Naive B cell (primary cell): Measurements from ENCODE around the gene CLEC19A. TPM values are rescaled to one million over a fixed set of nuclear protein-coding genes. Genes with fewer than 3 reads are reported as not detected.
"Not testable (repeated sequence)": the region's sequence is repeated elsewhere in the genome, so short reads cannot be mapped to it uniquely, and the experiment has no call there.

Experiments
- ATAC-seq, 2 donors: fragments of 150-1000 bp; cut with Tn5 transposase; 2 replicates each; pipeline ENCODE4 v1.10.0; 2021; ENCODE audit warnings: low read depth in 2 of 2, mild to moderate bottlenecking in 2 of 2, moderate library complexity in 2 of 2
- DNase-seq: peaks from one replicate; pipeline ENCODE4 v3.0.0; 2022
- H3K27ac Mint-ChIP-seq, 6 donors: one replicate each; pipeline ENCODE4 v1.8.0; 2020 to 2022; ENCODE audit warnings: mild to moderate bottlenecking in 6 of 6, mixed read lengths in 6 of 6, moderate library complexity in 5 of 6, inconsistent platforms in 2 of 6
- H3K27me3 Mint-ChIP-seq, 3 donors: one replicate each; pipeline ENCODE4 v1.8.0; 2021 to 2022; ENCODE audit warnings: mixed read lengths in 3 of 3, mild to moderate bottlenecking in 1 of 3
- H3K36me3 Mint-ChIP-seq, 2 donors: one replicate each; pipeline ENCODE4 v1.8.0; 2020 to 2022; ENCODE audit warnings: mixed read lengths in 2 of 2, inconsistent platforms in 1 of 2, mild to moderate bottlenecking in 1 of 2
- H3K4me1 Mint-ChIP-seq, 3 donors: one replicate each; pipeline ENCODE4 v1.8.0; 2020 to 2022; ENCODE audit warnings: mixed read lengths in 3 of 3, inconsistent platforms in 1 of 3, mild to moderate bottlenecking in 1 of 3, moderate library complexity in 1 of 3
- H3K4me3 Mint-ChIP-seq, 8 donors: one replicate each; pipeline ENCODE4 v1.8.0; 2020 to 2022; ENCODE audit warnings: mild to moderate bottlenecking in 8 of 8, mixed read lengths in 8 of 8, moderate library complexity in 8 of 8, inconsistent platforms in 2 of 8
- H3K9me3 Mint-ChIP-seq, 7 donors: one replicate each; pipeline ENCODE4 v1.8.0; 2020 to 2022; ENCODE audit warnings: mixed read lengths in 7 of 7, mild to moderate bottlenecking in 5 of 7, inconsistent platforms in 2 of 7, moderate library complexity in 1 of 7
- polyA plus RNA-seq, 6 donors: library from polyadenylated mRNA; unstranded; fragments of 300-500 nt; fragmentation: Illumina TruSeq; gene quantifications; one replicate each; pipeline ENCODE4 v1.2.3, GENCODE V29; 2021; ENCODE audit warnings: low read depth in 6 of 6

The CLEC19A gene
- polyA plus RNA-seq, 6 donors from 2014 or later, result not detected

DNA sequence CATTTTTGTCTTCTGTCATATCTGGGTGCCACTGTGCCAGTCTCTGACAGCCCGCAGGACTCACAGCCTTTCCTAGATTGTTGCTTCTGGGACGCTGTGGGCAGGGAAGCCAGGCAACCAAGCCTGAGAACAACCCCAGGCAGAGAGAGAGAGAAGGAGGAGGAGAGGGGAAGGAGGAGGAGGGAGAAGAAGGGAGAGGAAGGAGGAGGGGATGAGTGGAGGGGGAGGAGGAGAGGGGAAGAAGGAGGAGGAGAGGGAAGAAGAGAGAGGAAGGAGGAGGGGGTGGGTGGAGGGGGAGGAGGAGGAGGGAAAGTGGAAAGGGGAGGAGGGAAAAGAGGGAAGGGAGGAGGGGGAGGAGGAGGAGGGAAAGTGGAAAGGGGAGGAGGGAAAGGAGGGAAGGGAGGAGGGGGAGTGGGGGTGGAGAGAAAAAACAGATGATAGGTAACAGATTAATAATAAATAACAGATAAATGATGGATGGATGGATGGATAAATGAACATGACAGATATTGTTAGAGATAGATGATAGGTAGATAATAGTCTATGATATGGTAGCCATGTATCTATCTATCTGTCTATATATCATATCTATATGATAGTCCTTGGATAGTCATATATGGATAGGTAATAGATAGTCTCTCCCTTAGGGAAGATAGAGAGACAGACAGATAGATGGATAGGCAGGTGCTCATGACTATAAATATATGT lies 29.3 kb downstream of the CLEC19A start:
- H3K36me3 Mint-ChIP-seq, result no peaks in the 10 kb centered on the region
- ATAC-seq (no peak), DNase-seq (no peak)
- H3K4me3 Mint-ChIP-seq, result no peak overlapping the region
- H3K27ac Mint-ChIP-seq, result no peak overlapping the region
- peaks cover 0 to 2% (median 0%) of the 10 kb centered on the region in 7 donors for H3K9me3 Mint-ChIP-seq
- H3K4me1 Mint-ChIP-seq, result no peaks in the 10 kb centered on the region
- H3K27me3 Mint-ChIP-seq, result peaks cover 0 to 5% (median 0%) of the 10 kb centered on the region in 3 donors

DNA sequence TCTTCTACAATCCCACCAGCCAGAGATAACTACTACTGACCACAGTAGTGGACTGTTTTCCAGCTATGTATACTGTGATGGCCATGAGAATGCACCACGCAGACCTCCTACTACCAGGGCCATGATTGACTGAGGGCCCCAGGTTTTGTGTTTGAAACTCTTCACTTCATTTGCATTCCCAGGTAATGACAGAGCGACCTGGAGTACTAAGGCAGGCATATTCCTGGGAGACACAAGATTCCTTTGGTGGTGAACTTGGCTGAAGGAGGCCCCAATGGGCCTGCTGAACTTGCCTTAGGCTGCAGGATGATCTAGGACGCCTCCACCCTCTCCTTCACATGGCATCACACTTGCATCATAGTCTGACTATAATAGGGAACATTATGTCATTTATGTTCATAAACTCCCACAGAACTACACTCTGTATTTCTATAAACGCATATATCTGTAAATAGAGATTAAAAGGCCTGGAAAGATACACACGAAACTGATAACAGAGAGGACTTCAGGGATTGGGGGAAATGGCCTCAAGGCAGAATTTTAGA lies 30.4 kb downstream of the CLEC19A start:
- H3K4me3 Mint-ChIP-seq, result peak overlapping the region in 1 of 8 donors; percentile 14
- H3K36me3 Mint-ChIP-seq, result no peaks in the 10 kb centered on the region
- no peaks in the 10 kb centered on the region for H3K4me1 Mint-ChIP-seq
- H3K27ac Mint-ChIP-seq, result peak overlapping the region in 1 of 6 donors; percentile 61
- no peak for DNase-seq
- no peak for ATAC-seq
- H3K27me3 Mint-ChIP-seq, result peaks cover 0 to 5% (median 0%) of the 10 kb centered on the region in 3 donors
- peaks cover 0 to 2% (median 0%) of the 10 kb centered on the region in 7 donors for H3K9me3 Mint-ChIP-seq

DNA sequence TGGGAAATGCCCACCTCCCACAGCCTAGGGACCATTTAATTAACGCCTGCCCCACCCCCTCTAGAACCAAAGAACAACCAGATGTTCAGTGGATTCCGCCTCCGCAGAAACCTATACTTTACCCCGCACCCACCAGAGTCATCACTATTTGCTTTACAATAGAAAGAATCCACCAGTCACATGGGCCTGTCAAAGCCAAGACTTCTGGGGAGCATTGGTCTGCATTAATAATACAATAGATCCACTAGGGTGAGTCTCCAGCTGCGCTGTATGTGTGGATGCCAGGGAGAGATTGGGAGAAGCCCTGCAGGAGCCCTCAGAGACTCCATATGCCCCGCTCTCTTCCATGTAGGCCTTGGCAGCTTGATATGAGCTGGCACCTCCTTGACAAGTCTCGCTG lies 31.3 kb downstream of the CLEC19A start:
- ATAC-seq (no peak), DNase-seq (no peak)
- Mint-ChIP-seq H3K9me3 (peaks cover 0 to 2% (median 0%) of the 10 kb centered on the region in 7 donors), H3K27ac (no peak overlapping the region), H3K4me3 (peak overlapping the region in 2 of 8 donors; percentile 13 to 20), H3K36me3 (no peaks in the 10 kb centered on the region), H3K27me3 (peaks cover 0 to 6% (median 5%) of the 10 kb centered on the region in 3 donors), H3K4me1 (no peaks in the 10 kb centered on the region)

DNA sequence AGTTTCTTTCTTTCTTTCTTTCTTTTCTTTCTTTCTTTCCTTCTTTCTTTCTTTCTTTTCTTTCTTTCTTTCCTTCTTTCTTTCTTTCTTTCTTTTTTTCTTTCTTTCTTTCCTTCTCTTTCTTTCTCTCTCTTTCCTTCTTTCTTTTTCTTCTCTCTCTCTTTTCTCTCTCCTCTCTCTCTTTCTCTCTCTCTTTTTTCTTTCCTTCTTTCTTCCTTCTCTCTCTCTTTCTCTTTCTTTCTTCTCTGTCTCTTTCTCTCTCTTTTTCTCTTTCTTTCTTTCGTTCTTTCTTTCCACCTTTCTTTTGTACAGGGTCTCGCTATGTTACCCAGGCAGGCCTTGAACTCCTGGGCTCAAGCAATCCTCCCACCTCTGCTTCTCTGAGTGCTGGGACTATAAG lies 35.7 kb downstream of the CLEC19A start:
- not testable (repeated sequence) for H3K4me3 Mint-ChIP-seq, DNase-seq

DNA sequence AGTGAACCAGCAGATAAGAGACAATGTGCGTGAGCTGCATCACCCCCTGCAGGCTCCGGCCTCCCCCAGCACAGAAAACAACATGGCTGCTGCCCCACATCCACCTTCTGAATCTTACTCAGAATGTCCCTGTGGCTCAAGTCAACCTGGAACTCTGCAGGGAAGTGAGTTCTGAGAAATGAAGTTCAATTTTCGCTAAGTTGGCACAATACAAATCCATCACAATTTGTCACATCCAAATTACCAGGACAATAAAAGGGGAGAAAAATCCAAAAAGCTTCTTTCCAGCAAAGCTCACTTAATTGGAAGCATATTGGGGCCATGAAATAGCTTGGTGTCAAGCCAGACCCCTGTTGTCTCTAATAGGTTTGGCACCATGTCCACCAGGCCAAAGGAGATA lies 38.1 kb downstream of the CLEC19A start:
- Mint-ChIP-seq H3K36me3 (no peaks in the 10 kb centered on the region), H3K4me3 (no peak overlapping the region), H3K27ac (no peak overlapping the region), H3K27me3 (peaks cover 4 to 12% (median 9%) of the 10 kb centered on the region in 3 donors), H3K4me1 (no peaks in the 10 kb centered on the region), H3K9me3 (peaks cover 0 to 15% (median 7%) of the 10 kb centered on the region in 7 donors)
- ATAC-seq (no peak), DNase-seq (no peak)

More for the DNA sequence above, 35.7 kb downstream of the CLEC19A start:
- H3K4me1 Mint-ChIP-seq, H3K27me3 Mint-ChIP-seq, H3K27ac Mint-ChIP-seq, H3K9me3 Mint-ChIP-seq, ATAC-seq, H3K36me3 Mint-ChIP-seq: not testable (repeated sequence)

DNA sequence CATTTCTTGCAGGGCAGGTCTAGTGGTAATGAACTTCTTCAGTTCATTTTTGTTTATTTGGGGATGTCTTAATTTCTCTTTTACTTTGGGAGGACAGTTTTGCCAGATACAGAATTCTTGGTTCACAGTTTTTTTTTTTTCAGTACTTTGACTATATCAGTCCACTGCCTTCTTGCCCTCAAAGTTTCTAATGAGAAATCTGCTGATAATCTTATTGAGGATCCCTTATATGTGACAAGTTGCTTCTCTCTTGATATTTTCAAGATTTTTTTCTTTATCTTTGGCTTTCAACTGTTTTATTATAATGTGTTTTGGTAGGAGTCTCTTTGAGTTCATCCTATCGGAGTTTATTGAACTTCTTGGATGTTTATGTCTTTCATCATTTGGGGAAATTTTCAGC lies 42.8 kb downstream of the CLEC19A start:
- peaks cover 0 to 5% of the 10 kb centered on the region in 2 donors for H3K36me3 Mint-ChIP-seq
- H3K4me3 Mint-ChIP-seq, result no peak overlapping the region
- ATAC-seq, result no peak
- no peak overlapping the region for H3K27ac Mint-ChIP-seq
- no peak for DNase-seq
- peaks cover 4 to 15% (median 6%) of the 10 kb centered on the region in 3 donors for H3K27me3 Mint-ChIP-seq
- no peaks in the 10 kb centered on the region for H3K4me1 Mint-ChIP-seq
- peaks cover 3 to 19% (median 8%) of the 10 kb centered on the region in 7 donors for H3K9me3 Mint-ChIP-seq

DNA sequence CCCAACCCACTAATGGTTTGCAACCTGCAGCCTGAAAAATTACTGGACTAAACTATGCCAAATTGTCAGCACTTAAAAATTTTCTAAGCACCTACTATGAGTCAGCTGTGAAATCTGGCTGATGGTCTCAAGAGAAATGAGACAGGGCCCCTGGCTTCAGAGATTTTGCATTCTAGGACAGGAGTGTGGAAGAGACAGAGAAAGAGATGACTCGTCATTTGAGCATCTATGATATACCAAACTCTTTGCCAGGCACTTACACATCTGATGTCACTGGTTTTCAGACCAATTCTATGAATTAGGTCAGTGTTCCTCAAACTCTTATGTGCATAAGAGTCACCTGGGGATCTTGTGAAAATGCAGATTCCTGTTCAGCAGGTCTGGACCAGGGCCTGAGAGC lies 44.4 kb downstream of the CLEC19A start:
- DNase-seq (no peak), ATAC-seq (no peak)
- Mint-ChIP-seq H3K4me3 (no peak overlapping the region), H3K27ac (no peak overlapping the region), H3K4me1 (no peaks in the 10 kb centered on the region), H3K27me3 (peaks cover 6 to 15% (median 7%) of the 10 kb centered on the region in 3 donors), H3K36me3 (peaks cover 0 to 5% of the 10 kb centered on the region in 2 donors), H3K9me3 (peaks cover 3 to 19% (median 8%) of the 10 kb centered on the region in 7 donors)

DNA sequence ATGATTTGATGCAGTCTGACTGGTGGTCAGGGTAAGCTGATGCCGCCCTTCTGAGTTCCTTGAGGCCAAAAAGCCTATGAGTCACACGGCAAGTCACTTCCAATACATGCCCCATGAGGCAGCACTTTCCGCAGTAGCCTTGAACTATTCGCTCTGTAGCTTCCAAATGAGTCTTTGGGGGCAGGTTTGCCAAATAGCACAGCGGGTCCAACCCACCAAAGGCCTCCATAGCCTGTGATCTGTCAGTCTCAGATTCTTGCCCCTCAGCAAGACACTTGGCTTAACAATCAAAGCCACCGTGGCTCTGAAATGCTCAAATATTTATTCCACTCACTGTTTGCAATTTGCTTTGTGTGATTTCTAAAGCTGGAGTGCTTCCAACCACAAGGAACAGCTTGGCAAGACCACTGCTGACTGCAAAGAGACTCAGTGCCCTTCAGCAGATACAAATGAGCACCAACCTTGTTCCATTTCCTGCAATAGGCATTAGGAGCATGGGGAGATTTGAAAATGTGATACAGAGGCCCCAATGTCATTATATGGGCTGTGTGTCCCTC lies 45.4 kb downstream of the CLEC19A start:
- H3K4me3 Mint-ChIP-seq, result no peak overlapping the region
- DNase-seq (no peak), ATAC-seq (no peak)
- no peak overlapping the region for H3K27ac Mint-ChIP-seq
- peaks cover 0 to 5% of the 10 kb centered on the region in 2 donors for H3K36me3 Mint-ChIP-seq
- H3K4me1 Mint-ChIP-seq, result no peaks in the 10 kb centered on the region
- H3K27me3 Mint-ChIP-seq, result peaks cover 6 to 15% (median 7%) of the 10 kb centered on the region in 3 donors
- peaks cover 3 to 19% (median 8%) of the 10 kb centered on the region in 7 donors for H3K9me3 Mint-ChIP-seq

DNA sequence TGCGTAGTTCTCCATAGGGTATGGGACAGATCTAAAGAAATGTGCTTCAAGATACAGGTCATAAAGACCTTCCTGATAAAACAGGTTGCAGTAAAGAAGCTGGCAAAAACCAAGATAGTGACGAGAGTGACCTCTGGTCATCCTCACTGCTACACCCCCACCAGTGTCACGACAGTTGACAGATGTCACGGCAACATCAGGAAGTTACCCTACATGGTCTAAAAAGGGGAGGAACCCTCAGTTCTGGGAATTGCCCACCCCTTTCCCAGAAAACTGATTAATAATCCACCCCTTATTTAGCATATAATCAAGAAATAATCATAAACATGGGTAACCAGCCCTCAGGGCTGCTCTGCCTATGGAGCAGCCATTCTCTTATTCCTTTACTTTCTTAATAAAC lies 46.3 kb downstream of the CLEC19A start:
- ATAC-seq (no peak), DNase-seq (no peak)
- Mint-ChIP-seq H3K4me3 (no peak overlapping the region), H3K27me3 (peaks cover 0 to 11% (median 9%) of the 10 kb centered on the region in 3 donors), H3K4me1 (no peaks in the 10 kb centered on the region), H3K27ac (no peak overlapping the region), H3K36me3 (peaks cover 0 to 5% of the 10 kb centered on the region in 2 donors), H3K9me3 (peaks cover 3 to 19% (median 8%) of the 10 kb centered on the region in 7 donors)

DNA sequence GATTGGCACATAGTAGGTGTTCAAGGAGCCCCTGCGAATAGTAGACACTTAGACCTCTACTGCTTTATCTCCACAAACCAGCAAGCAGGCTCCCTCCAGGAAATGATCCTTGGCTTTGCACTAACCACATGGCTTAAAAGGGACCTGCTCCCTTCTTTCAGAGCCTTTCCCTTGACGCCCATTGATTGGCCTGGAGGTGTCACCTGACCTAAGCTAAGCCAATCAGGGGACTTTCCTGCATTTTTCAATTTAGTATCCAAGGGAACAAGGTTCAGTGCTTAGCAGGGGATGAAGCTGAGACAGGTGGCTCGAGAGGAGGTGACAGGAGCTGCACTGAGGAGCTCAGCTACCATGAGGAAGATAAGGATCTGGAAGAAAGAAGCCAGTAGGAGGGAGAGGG lies 52.8 kb downstream of the CLEC19A start:
- H3K4me3 Mint-ChIP-seq, result no peak overlapping the region
- peak overlapping the region in 1 of 6 donors; percentile 15 for H3K27ac Mint-ChIP-seq
- H3K27me3 Mint-ChIP-seq, result peaks cover 0 to 13% (median under 1%) of the 10 kb centered on the region in 3 donors
- no peak for ATAC-seq
- H3K9me3 Mint-ChIP-seq, result peaks cover 0 to 5% (median 4%) of the 10 kb centered on the region in 7 donors
- DNase-seq, result no peak
- H3K36me3 Mint-ChIP-seq, result no peaks in the 10 kb centered on the region
- H3K4me1 Mint-ChIP-seq, result no peaks in the 10 kb centered on the region

DNA sequence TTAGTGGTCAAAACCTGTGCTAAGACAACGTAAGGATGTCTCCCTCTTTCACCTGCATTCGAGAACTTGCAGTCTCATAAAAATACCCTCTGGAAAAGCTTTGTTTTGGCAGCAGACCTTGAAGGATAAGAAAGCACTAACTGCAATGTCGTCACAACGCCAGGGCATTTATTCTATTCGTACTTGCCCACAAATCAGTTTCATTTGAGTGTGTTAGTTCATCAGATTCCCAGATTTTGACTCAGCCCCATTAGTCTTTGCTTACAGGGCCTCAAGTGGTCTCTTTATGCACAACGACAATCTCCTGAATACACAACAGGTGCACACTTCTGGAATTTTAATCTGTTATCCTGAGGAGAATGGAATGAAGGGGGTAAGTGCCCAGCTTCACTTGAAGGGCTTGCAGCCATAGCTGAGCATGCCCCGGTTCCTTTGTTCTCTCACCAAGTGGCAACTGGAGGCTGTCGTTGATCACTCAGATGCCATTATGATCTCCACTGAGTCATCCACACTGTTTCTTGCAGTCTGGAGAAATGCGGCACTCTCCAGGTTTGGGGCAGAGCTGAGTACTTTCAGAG lies 58.8 kb downstream of the CLEC19A start:
- Mint-ChIP-seq H3K27me3 (peaks cover 11 to 17% (median 12%) of the 10 kb centered on the region in 3 donors), H3K4me1 (peaks cover 0 to 6% (median 0%) of the 10 kb centered on the region in 3 donors), H3K27ac (no peak overlapping the region), H3K4me3 (no peak overlapping the region), H3K36me3 (no peaks in the 10 kb centered on the region), H3K9me3 (peaks cover 0 to 5% (median 4%) of the 10 kb centered on the region in 7 donors)
- no peak for ATAC-seq
- no peak for DNase-seq

DNA sequence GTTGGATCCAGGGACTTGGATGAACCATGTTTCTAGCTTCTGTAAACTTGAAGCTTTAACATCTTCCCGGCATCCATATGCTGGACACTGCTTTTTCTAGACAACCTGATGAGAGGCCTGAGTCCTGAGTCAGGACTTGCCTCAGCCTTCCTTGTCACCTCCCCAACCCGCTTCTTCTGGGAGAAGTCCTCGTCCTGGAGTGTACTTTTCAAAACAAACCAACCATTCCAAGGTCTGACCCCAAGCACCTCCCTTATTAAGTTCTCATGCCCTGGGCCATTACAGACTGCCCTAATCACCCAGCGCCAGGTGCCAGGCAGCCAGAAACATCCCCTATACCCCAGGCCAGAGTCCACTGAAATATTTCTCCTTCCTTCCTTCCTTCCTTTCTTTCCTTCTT lies 59.4 kb downstream of the CLEC19A start:
- Mint-ChIP-seq H3K9me3 (peaks cover 0 to 5% (median 4%) of the 10 kb centered on the region in 7 donors), H3K4me3 (no peak overlapping the region), H3K4me1 (peaks cover 0 to 6% (median 0%) of the 10 kb centered on the region in 3 donors), H3K27me3 (peaks cover 11 to 20% (median 14%) of the 10 kb centered on the region in 3 donors), H3K27ac (no peak overlapping the region), H3K36me3 (no peaks in the 10 kb centered on the region)
- DNase-seq (no peak), ATAC-seq (no peak)

DNA sequence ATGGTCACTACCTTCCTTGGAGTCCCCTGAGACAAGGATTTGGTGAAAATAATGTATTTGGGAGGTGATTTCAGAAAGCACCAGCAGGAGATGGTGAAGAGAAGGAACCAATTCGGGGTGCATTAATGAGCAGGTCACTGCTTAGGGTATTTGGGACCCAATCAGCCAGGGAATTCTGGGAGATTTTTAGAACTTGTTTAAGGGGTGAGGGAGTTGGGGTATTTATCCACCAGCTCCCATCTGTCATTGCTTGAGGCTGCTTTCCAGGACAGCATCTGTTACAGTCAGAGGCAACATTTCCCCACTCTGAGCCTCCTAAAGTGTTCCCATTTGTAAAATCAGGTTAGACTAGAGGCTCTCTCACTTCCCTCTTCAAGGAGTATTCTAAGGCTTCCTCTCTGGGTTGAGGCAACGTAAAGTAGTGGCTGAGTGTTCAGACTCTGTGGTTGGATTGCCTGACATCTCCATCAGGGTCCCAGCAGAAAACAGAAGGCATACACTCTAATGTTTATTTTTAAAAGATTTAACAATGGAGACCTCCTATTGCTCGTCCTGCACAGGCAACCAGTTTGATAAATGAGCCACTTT lies 60.9 kb downstream of the CLEC19A start:
- no peak for ATAC-seq
- Mint-ChIP-seq H3K27ac (no peak overlapping the region), H3K36me3 (no peaks in the 10 kb centered on the region)

More for the DNA sequence above, 60.9 kb downstream of the CLEC19A start:
- no peak for DNase-seq
- Mint-ChIP-seq H3K9me3 (peaks cover 0 to 5% (median 4%) of the 10 kb centered on the region in 7 donors), H3K4me1 (peaks cover 0 to 6% (median 0%) of the 10 kb centered on the region in 3 donors), H3K4me3 (no peak overlapping the region), H3K27me3 (peaks cover 11 to 27% (median 14%) of the 10 kb centered on the region in 3 donors)
